NCI-H1417 (cell line): ENCODE results near the gene RGS6.
A peak's percentile ranks its signal among the peaks of the same experiment; 100 is the strongest.

Source experiments
- DNase-seq, 3 experiments: peaks; one replicate each; lab custom pipeline; 2025; lab: John Stamatoyannopoulos, UW

Gene RGS6

GRCh38 chr14:72014486-72014885 is 82.3 kb downstream of the RGS6 start:
- DNase-seq = no peak

- no peak for DNase-seq
Observed at GRCh38 chr14:72017290-72017689, 85.1 kb downstream of the RGS6 start.

- no peak for DNase-seq
Observed at GRCh38 chr14:72023128-72024042, 91.2 kb downstream of the RGS6 start.

GRCh38 chr14:72024043-72024407 is 91.8 kb downstream of the RGS6 start:
- peak in 2 of 3 experiments; percentile 30 to 39 for DNase-seq

GRCh38 chr14:72024504-72024903 is 92.3 kb downstream of the RGS6 start:
- DNase-seq = no peak

- DNase-seq = peak in 1 of 3 experiments; percentile 17
Observed at GRCh38 chr14:72026536-72026935, 94.3 kb downstream of the RGS6 start.

- no peak for DNase-seq
Observed at GRCh38 chr14:72027061-72027460, 94.8 kb downstream of the RGS6 start.

GRCh38 chr14:72033365-72033764 is 101.1 kb downstream of the RGS6 start:
- no peak for DNase-seq

GRCh38 chr14:72040528-72040927 is 108.3 kb downstream of the RGS6 start:
- no peak for DNase-seq

- no peak for DNase-seq
Observed at GRCh38 chr14:72045271-72045670, 113.0 kb downstream of the RGS6 start.

- no peak for DNase-seq
Observed at GRCh38 chr14:72045885-72046284, 113.7 kb downstream of the RGS6 start.

GRCh38 chr14:72049462-72049861 is 117.2 kb downstream of the RGS6 start:
- DNase-seq = peak; percentile 2 to 53 (median 22)

GRCh38 chr14:72052356-72052755 is 120.1 kb downstream of the RGS6 start:
- no peak for DNase-seq

GRCh38 chr14:72053651-72054050 is 121.4 kb downstream of the RGS6 start:
- DNase-seq = no peak

GRCh38 chr14:72054911-72055310 is 122.7 kb downstream of the RGS6 start:
- no peak for DNase-seq

- no peak for DNase-seq
Observed at GRCh38 chr14:72057701-72058285, 125.6 kb downstream of the RGS6 start.

GRCh38 chr14:72060460-72060859 is 128.2 kb downstream of the RGS6 start:
- peak in 1 of 3 experiments; percentile 18 for DNase-seq

GRCh38 chr14:72060917-72061316 is 128.7 kb downstream of the RGS6 start:
- peak in 1 of 3 experiments; percentile 34 for DNase-seq

GRCh38 chr14:72061718-72062117 is 129.5 kb downstream of the RGS6 start:
- DNase-seq = no peak

GRCh38 chr14:72063761-72064282 is 131.6 kb downstream of the RGS6 start:
- DNase-seq = no peak

- no peak for DNase-seq
Observed at GRCh38 chr14:72064501-72064900, 132.3 kb downstream of the RGS6 start.

- DNase-seq = no peak
Observed at GRCh38 chr14:72070458-72070857, 138.2 kb downstream of the RGS6 start.

GRCh38 chr14:72075649-72076334 is 143.6 kb downstream of the RGS6 start:
- no peak for DNase-seq
